H1 (cell line): Measurements from ENCODE around the gene DOCK1. TPM values are rescaled to one million over a fixed set of nuclear protein-coding genes. Genes with fewer than 3 reads are reported as not detected.

Experiments
- CTCF ChIA-PET: fragments of 300-600 bp; sonication (Branson Sonifier 250); formaldehyde crosslinking; loops from one replicate; lab custom pipeline; 2021; ENCODE audit not compliant: partially characterized antibody; lab: Charles Lee
- POLR2A ChIA-PET: fragments of 300-600 bp; sonication (Branson Sonifier 250); formaldehyde crosslinking; loops from one replicate; lab custom pipeline; 2021; ENCODE audit warnings: inconsistent platforms; ENCODE audit not compliant: partially characterized antibody; lab: Charles Lee
- DNase-seq, 2 experiments: peaks; one replicate each; pipeline versions ENCODE4 v3.0.0 to v3.0.0-alpha.2; 2010 to 2022; ENCODE audit warnings: low spot score in 2 of 2, low read depth in 1 of 2, mixed read lengths in 1 of 2
- FAIRE-seq: peaks from 2 replicates; lab custom pipeline; 2011; peaks lifted over from hg19 to GRCh38; lab: Jason Lieb, UNC
- H2AFZ ChIP-seq: 2 replicates; pipeline ENCODE4 v1.8.1; 2012; ENCODE audit warnings: low read length, inconsistent platforms
- H2AK5ac ChIP-seq: 2 replicates; pipeline ENCODE4 v1.6.1; 2013; ENCODE audit warnings: low read depth, low read length
- H2BK120ac ChIP-seq: replicated peaks from 2 replicates; pipeline ENCODE3; 2013; ENCODE audit warnings: low read depth, low read length, inconsistent platforms
- H2BK12ac ChIP-seq: 2 replicates; pipeline ENCODE4 v1.6.1; 2013; ENCODE audit warnings: low read depth, low read length
- H2BK15ac ChIP-seq: 2 replicates; pipeline ENCODE4 v1.6.1; 2013; ENCODE audit warnings: low read length
- H2BK20ac ChIP-seq: 2 replicates; pipeline ENCODE4 v1.6.1; 2013; ENCODE audit warnings: low read length
- H2BK5ac ChIP-seq: 2 replicates; pipeline ENCODE4 v1.6.1; 2013; ENCODE audit warnings: low read depth, low read length
- H3K14ac ChIP-seq: 2 replicates; pipeline ENCODE4 v1.6.1; 2013; ENCODE audit warnings: inconsistent platforms; ENCODE audit not compliant: insufficient read length
- H3K18ac ChIP-seq: 2 replicates; pipeline ENCODE4 v1.6.1; 2013; ENCODE audit warnings: low read length; ENCODE audit errors: extremely low read depth
- H3K23ac ChIP-seq: 2 replicates; pipeline ENCODE4 v1.6.1; 2013; ENCODE audit warnings: inconsistent platforms; ENCODE audit not compliant: insufficient read length
- H3K23me2 ChIP-seq: 2 replicates; pipeline ENCODE4 v1.6.1; 2013; ENCODE audit warnings: low read depth, low read length
- H3K27ac ChIP-seq: 2 replicates; pipeline ENCODE4 v1.6.1; 2011; ENCODE audit warnings: low read depth, low read length, inconsistent platforms
- H3K27me3 ChIP-seq, 4 experiments: replicated peaks in 1 of 4; 1 replicate in 1 of 4; 2 replicates in 3 of 4; pipeline versions ENCODE4 v1.6.1 to v1.8.1; 2011 to 2013; ENCODE audit warnings: low read length in 3 of 4, mild to moderate bottlenecking in 3 of 4, inconsistent platforms in 2 of 4, mixed read lengths in 2 of 4, moderate library complexity in 1 of 4; ENCODE audit not compliant: control insufficient read depth in 3 of 4, insufficient read depth in 3 of 4; ENCODE audit errors: extremely low read depth in 1 of 4
- H3K36me3 ChIP-seq, 4 experiments: 2 replicates each; pipeline versions ENCODE4 v1.6.1 to v1.8.1; 2011 to 2013; ENCODE audit warnings: mild to moderate bottlenecking in 4 of 4, low read length in 3 of 4, moderate library complexity in 2 of 4, control low read depth in 1 of 4, inconsistent platforms in 1 of 4; ENCODE audit not compliant: insufficient read depth in 4 of 4, control insufficient read depth in 2 of 4
- H3K4ac ChIP-seq: replicated peaks from 2 replicates; pipeline ENCODE3; 2013; ENCODE audit warnings: low read length, low read depth, mixed read lengths, inconsistent platforms; ENCODE audit not compliant: insufficient read length
- H3K4me1 ChIP-seq, 4 experiments: replicated peaks in 1 of 4; 1 replicate in 1 of 4; 2 replicates in 3 of 4; pipeline versions ENCODE4 v1.6.1 to v1.8.1; 2011 to 2013; ENCODE audit warnings: low read length in 3 of 4, inconsistent platforms in 2 of 4, mixed read lengths in 1 of 4; ENCODE audit not compliant: insufficient read depth in 4 of 4, control insufficient read depth in 3 of 4
- H3K4me2 ChIP-seq, 2 experiments: 2 replicates each; pipeline versions ENCODE4 v1.6.1 to v1.8.1; 2011 to 2013; ENCODE audit warnings: low read depth in 2 of 2, low read length in 2 of 2, control low read depth in 1 of 2, inconsistent platforms in 1 of 2, mild to moderate bottlenecking in 1 of 2; ENCODE audit not compliant: insufficient read depth in 1 of 2
- H3K4me3 ChIP-seq, 4 experiments: fragments of 200-600, 300-600 bp in 1 of 4; sonication (generic), shearing (Covaris generic), sonication (Bioruptor Twin) in 1 of 4; 2 replicates each; pipeline versions ENCODE4 v1.5.1 to v1.8.1; 2011 to 2016; ENCODE audit warnings: low read length in 4 of 4, low read depth in 3 of 4, control low read depth in 2 of 4, inconsistent platforms in 2 of 4, mild to moderate bottlenecking in 2 of 4, mixed read lengths in 1 of 4, moderate library complexity in 1 of 4; ENCODE audit not compliant: insufficient read depth in 2 of 4; ENCODE audit errors: extremely low read depth in 1 of 4
- H3K56ac ChIP-seq: replicated peaks from 2 replicates; pipeline ENCODE3; 2013; ENCODE audit warnings: low read depth, mild to moderate bottlenecking, mixed read lengths, low read length, inconsistent platforms; ENCODE audit not compliant: insufficient read length
- H3K79me1 ChIP-seq: 2 replicates; pipeline ENCODE4 v1.6.1; 2013; ENCODE audit warnings: low read depth, low read length, control low read depth
- H3K79me2 ChIP-seq, 2 experiments: 2 replicates each; pipeline versions ENCODE4 v1.6.1 to v1.8.1; 2012 to 2013; ENCODE audit warnings: low read length in 2 of 2, mild to moderate bottlenecking in 2 of 2, inconsistent platforms in 1 of 2; ENCODE audit not compliant: insufficient read depth in 2 of 2, control insufficient read depth in 1 of 2
- H3K9ac ChIP-seq, 4 experiments: replicated peaks in 1 of 4; 1 replicate in 1 of 4; 2 replicates in 3 of 4; pipeline versions ENCODE4 v1.6.1 to v1.8.1; 2011 to 2013; ENCODE audit warnings: low read depth in 3 of 4, low read length in 3 of 4, control low read depth in 2 of 4, mild to moderate bottlenecking in 2 of 4, moderate library complexity in 2 of 4, inconsistent platforms in 1 of 4; ENCODE audit errors: extremely low read depth in 1 of 4
- H3K9me3 ChIP-seq, 2 experiments: 2 replicates each; pipeline versions ENCODE4 v1.6.1 to v1.8.1; 2012 to 2013; ENCODE audit warnings: mild to moderate bottlenecking in 2 of 2, moderate library complexity in 2 of 2, control low read depth in 1 of 2, inconsistent platforms in 1 of 2, low read depth in 1 of 2, low read length in 1 of 2, mixed read lengths in 1 of 2; ENCODE audit not compliant: insufficient read depth in 2 of 2
- H4K20me1 ChIP-seq, 2 experiments: replicated peaks in 1 of 2; 2 replicates each; pipeline versions ENCODE3 to v1.8.1; 2011 to 2013; ENCODE audit warnings: inconsistent platforms in 2 of 2, low read length in 2 of 2, mild to moderate bottlenecking in 1 of 2; ENCODE audit not compliant: insufficient read depth in 2 of 2, control insufficient read depth in 1 of 2
- H4K5ac ChIP-seq: 2 replicates; pipeline ENCODE4 v1.6.1; 2013; ENCODE audit warnings: low read length, low read depth, mixed read lengths, inconsistent platforms; ENCODE audit not compliant: insufficient read length
- H4K8ac ChIP-seq: 2 replicates; pipeline ENCODE4 v1.8.0; 2013; ENCODE audit warnings: mild to moderate bottlenecking, moderate library complexity, low read length, inconsistent platforms; ENCODE audit not compliant: insufficient read depth; ENCODE audit errors: extremely low read depth
- H4K91ac ChIP-seq: replicated peaks from 2 replicates; pipeline ENCODE3; 2013; ENCODE audit warnings: low read length, mixed read lengths, inconsistent platforms; ENCODE audit not compliant: insufficient read length
- HDAC2 ChIP-seq, 2 experiments: fragments of 300-600 bp in 1 of 2; sonication (generic) in 1 of 2; IDR thresholded peaks; 2 replicates each; pipeline ENCODE4 v1.6.1; 2011 to 2012; ENCODE audit warnings: low read depth in 2 of 2, low read length in 2 of 2, mild to moderate bottlenecking in 2 of 2, moderate library complexity in 2 of 2, borderline replicate concordance in 1 of 2, inconsistent platforms in 1 of 2
- NRF1 ChIP-seq: IDR thresholded peaks from 2 replicates; pipeline ENCODE4 v1.6.1; 2011; ENCODE audit warnings: mild to moderate bottlenecking, low read depth, low read length, improper control_type of control experiment
- RAD21 ChIP-seq, 2 experiments: IDR thresholded peaks in 1 of 2; conservative IDR thresholded peaks in 1 of 2; 2 replicates each; pipeline ENCODE4 v1.6.1; 2011; ENCODE audit warnings: low read depth in 2 of 2, low read length in 2 of 2, improper control_type of control experiment in 1 of 2, inconsistent platforms in 1 of 2, mild to moderate bottlenecking in 1 of 2, moderate library complexity in 1 of 2
- SIN3A ChIP-seq, 2 experiments: IDR thresholded peaks in 1 of 2; conservative IDR thresholded peaks in 1 of 2; 2 replicates each; pipeline ENCODE4 v1.6.1; 2011 to 2012; ENCODE audit warnings: low read length in 2 of 2, improper control_type of control experiment in 1 of 2, low read depth in 1 of 2, mild to moderate bottlenecking in 1 of 2
- WGBS, 2 experiments: shearing (Covaris generic) in 1 of 2; methylation state at CpG; one replicate each; pipeline versions ENCODE4 v1.1.6 to v1.1.7; 2013 to 2015; ENCODE audit warnings: low lambda C conversion rate in 2 of 2, mixed read lengths in 2 of 2, inconsistent platforms in 1 of 2, low coverage in 1 of 2, missing lambda C conversion rate in 1 of 2; ENCODE audit not compliant: insufficient replicate concordance in 2 of 2, insufficient coverage in 1 of 2, insufficient read length in 1 of 2; ENCODE audit errors: extremely low coverage in 1 of 2, missing lambda C conversion rate in 1 of 2; 5-methylcytosine and 5-hydroxymethylcytosine counted together
- polyA plus RNA-seq, 7 experiments: library from polyadenylated mRNA; depleted of rRNA in 3 of 7; stranded (reverse) in 5 of 7; unstranded in 2 of 7; fragments of >200 nt in 5 of 7; fragments of 200-250 nt in 2 of 7; gene quantifications; 1 replicate in 5 of 7; 2 replicates in 1 of 7; 4 replicates in 1 of 7; pipeline versions ENCODE4 v1.2.1 to v1.2.3, GENCODE V29; 2011 to 2013; ENCODE audit warnings: missing spikeins in 2 of 7, mixed read lengths in 2 of 7
- total RNA-seq: library from RNA; stranded (reverse); fragmentation: NEBNext Ultra II Directional; extraction: Animal tissue kit (Norgen Biotek cat#: 25700); gene quantifications from 2 replicates; pipeline ENCODE4 v1.2.1, GENCODE V29; 2021

The DOCK1 gene
- total and polyA plus RNA-seq, 2 of the 8 experiments (the other 6 are each of a cell fraction or from before 2014, with no cell fraction given) = 11.6 to 53.0 TPM

DNA sequence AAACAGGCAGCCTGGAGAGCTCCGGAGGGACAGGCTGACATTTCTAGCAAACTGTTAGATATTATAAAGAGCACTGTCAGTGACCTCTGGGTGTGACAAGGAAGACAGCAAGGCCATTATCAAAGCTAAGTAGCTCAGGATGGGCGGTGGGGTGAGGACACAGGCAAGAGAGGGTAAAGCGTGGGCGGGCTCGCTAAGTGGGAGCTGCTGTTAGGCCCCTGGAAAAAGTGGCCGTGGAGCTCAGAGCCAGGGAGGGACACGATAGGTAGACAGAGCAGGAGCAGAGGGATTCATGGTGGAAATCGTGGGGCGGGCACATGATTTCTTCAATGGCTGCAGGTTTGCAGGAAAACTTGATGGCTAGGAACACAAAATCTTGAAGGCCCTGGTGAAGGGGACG is 592.5 kb downstream of the DOCK1 start:
- CTCF ChIA-PET = no interaction called here
- H3K4ac ChIP-seq = no peak overlapping the region
- 91% methylated on average over 9 of the region's 10 CpGs; no CpG with 5 or more reads in 1 of the 2 experiments for WGBS, 2 experiments
- H4K8ac ChIP-seq = no peak overlapping the region
- H2BK15ac ChIP-seq = no peak overlapping the region
- H3K9me3 ChIP-seq = no peaks in the 10 kb centered on the region
- H3K27ac ChIP-seq = no peak overlapping the region
- no peaks in the 10 kb centered on the region for H4K20me1 ChIP-seq
- H2BK120ac ChIP-seq = no peak overlapping the region
- no peak for FAIRE-seq
- no peak overlapping the region for H2BK20ac ChIP-seq
- H2AFZ ChIP-seq = no peak overlapping the region
- no peak overlapping the region for H2BK12ac ChIP-seq
- POLR2A ChIA-PET = no interaction called here
- DNase-seq = no peak
- H3K14ac ChIP-seq = no peak overlapping the region
- H3K79me2 ChIP-seq = no peaks in the 10 kb centered on the region
- no peak overlapping the region for H3K4me2 ChIP-seq
- H3K4me1 ChIP-seq = no peaks in the 10 kb centered on the region
- H2AK5ac ChIP-seq = no peak overlapping the region
- no peak overlapping the region for H4K5ac ChIP-seq
- TF ChIP-seq SIN3A (conservative IDR thresholded peaks at IDR 0.05 in 1 of 2, IDR thresholded peaks at IDR 0.05 in 1 of 2; ENCODE audit: low read depth in 1 of 2, low read length in 2 of 2) = no peak
- TF ChIP-seq NRF1 = no peak
- TF ChIP-seq RAD21 (IDR thresholded peaks at IDR 0.05 in 1 of 2, conservative IDR thresholded peaks at IDR 0.05 in 1 of 2; ENCODE audit: low read depth in 2 of 2, low read length in 2 of 2) = no peak
- TF ChIP-seq HDAC2 (IDR thresholded peaks at IDR 0.05; ENCODE audit: borderline replicate concordance in 1 of 2, low read depth in 2 of 2, low read length in 2 of 2) = no peak
- H3K79me1 ChIP-seq = no peaks in the 10 kb centered on the region
- H3K36me3 ChIP-seq = no peaks in the 10 kb centered on the region
- H3K27me3 ChIP-seq = no peaks in the 10 kb centered on the region
- no peaks in the 10 kb centered on the region for H3K23me2 ChIP-seq
- H3K56ac ChIP-seq = no peak overlapping the region
- no peak overlapping the region for H4K91ac ChIP-seq
- no peak overlapping the region for H3K18ac ChIP-seq
- H3K9ac ChIP-seq = no peak overlapping the region
- H2BK5ac ChIP-seq = no peak overlapping the region
- H3K4me3 ChIP-seq = no peak overlapping the region
- H3K23ac ChIP-seq = no peak overlapping the region
